Keratinocyte (primary cell): Measurements from ENCODE around the gene TMEM119. TPM values are rescaled to one million over a fixed set of nuclear protein-coding genes. Genes with fewer than 3 reads are reported as not detected.

Source experiments
- DNase-seq: peaks from one replicate; pipeline ENCODE4 v3.0.0-alpha.2; 2011; ENCODE audit warnings: low read depth, missing footprints, low spot score
- FAIRE-seq: peaks from 2 replicates; lab custom pipeline; 2011; peaks lifted over from hg19 to GRCh38; lab: Jason Lieb, UNC
- H2AFZ ChIP-seq: 2 replicates; pipeline ENCODE4 v1.6.0; 2012; ENCODE audit warnings: low read length, control low read depth, inconsistent platforms; ENCODE audit not compliant: control insufficient read depth
- H3K27ac ChIP-seq: 2 replicates; pipeline ENCODE4 v1.5.1; 2011; ENCODE audit warnings: low read length; ENCODE audit not compliant: control insufficient read depth, insufficient read depth
- H3K27me3 ChIP-seq: 3 replicates; pipeline ENCODE4 v1.6.0; 2011; ENCODE audit warnings: low read length; ENCODE audit not compliant: control insufficient read depth, insufficient read depth; ENCODE audit errors: extremely low read depth
- H3K36me3 ChIP-seq, 2 experiments: 2 replicates in 1 of 2; 3 replicates in 1 of 2; pipeline ENCODE4 v1.5.1; 2011; ENCODE audit warnings: low read length in 2 of 2, mild to moderate bottlenecking in 1 of 2; ENCODE audit not compliant: control insufficient read depth in 2 of 2, insufficient read depth in 2 of 2; ENCODE audit errors: extremely low read depth in 1 of 2
- H3K4me1 ChIP-seq: 3 replicates; pipeline ENCODE4 v1.5.1; 2011; ENCODE audit warnings: low read length; ENCODE audit not compliant: control insufficient read depth, insufficient read depth; ENCODE audit errors: extremely low read depth
- H3K4me2 ChIP-seq: 3 replicates; pipeline ENCODE4 v1.6.0; 2011; ENCODE audit warnings: low read depth, low read length; ENCODE audit not compliant: control insufficient read depth, insufficient read depth; ENCODE audit errors: extremely low read depth
- H3K4me3 ChIP-seq, 3 experiments: fragments of 200-600 bp in 1 of 3; sonication (generic) in 1 of 3; 2 replicates in 2 of 3; 3 replicates in 1 of 3; pipeline ENCODE4 v1.5.1; 2011 to 2016; ENCODE audit warnings: low read length in 3 of 3, mild to moderate bottlenecking in 3 of 3, control low read depth in 2 of 3, inconsistent platforms in 1 of 3, low read depth in 1 of 3, mixed read lengths in 1 of 3, mixed run types in 1 of 3, moderate library complexity in 1 of 3; ENCODE audit not compliant: control insufficient read depth in 2 of 3, insufficient read depth in 2 of 3; ENCODE audit errors: extremely low read depth in 1 of 3
- H3K79me2 ChIP-seq: 2 replicates; pipeline ENCODE4 v1.6.0; 2012; ENCODE audit warnings: low read length; ENCODE audit not compliant: control insufficient read depth, insufficient read depth
- H3K9ac ChIP-seq: 3 replicates; pipeline ENCODE4 v1.6.0; 2011; ENCODE audit warnings: low read length; ENCODE audit not compliant: control insufficient read depth, insufficient read depth; ENCODE audit errors: extremely low read depth
- H3K9me1 ChIP-seq: 3 replicates; pipeline ENCODE4 v1.6.0; 2011; ENCODE audit warnings: low read length; ENCODE audit not compliant: control insufficient read depth, insufficient read depth; ENCODE audit errors: extremely low read depth
- H3K9me3 ChIP-seq: 2 replicates; pipeline ENCODE4 v1.5.1; 2012; ENCODE audit warnings: low read depth, low read length; ENCODE audit not compliant: control insufficient read depth
- H4K20me1 ChIP-seq: 3 replicates; pipeline ENCODE4 v1.6.0; 2011; ENCODE audit warnings: low read length; ENCODE audit not compliant: control insufficient read depth, insufficient read depth; ENCODE audit errors: extremely low read depth
- EZH2 ChIP-seq: IDR thresholded peaks from one replicate; pipeline ENCODE4 v1.6.1; 2012; ENCODE audit warnings: inconsistent platforms, mild to moderate bottlenecking, low read length, moderate library complexity
- dilution Hi-C: fragments of 300-500 bp; cut with MboI; formaldehyde crosslinking; loops from one replicate; pipeline ENCODE4 v1.7.0; 2020; ENCODE audit warnings: low sequenced_read_pairs; ENCODE audit not compliant: extremely low pct_ligation_motif_present
- polyA plus RNA-seq, 5 experiments: library from polyadenylated mRNA; depleted of rRNA in 3 of 5; stranded (reverse) in 3 of 5; stranded (forward) in 1 of 5; unstranded in 1 of 5; fragments of >200 nt; gene quantifications; 1 replicate in 1 of 5; 2 replicates in 3 of 5; 3 replicates in 1 of 5; pipeline versions ENCODE4 v1.2.1 to v1.2.3, GENCODE V29; 2011 to 2012; ENCODE audit warnings: missing spikeins in 2 of 5, low read depth in 1 of 5, low replicate concordance in 1 of 5
- TF ChIP-seq, protein P1 (sequence below), 3 experiments: IDR thresholded peaks in 1 of 3; conservative IDR thresholded peaks in 1 of 3; optimal IDR thresholded peaks in 1 of 3; 2 replicates in 2 of 3; 3 replicates in 1 of 3; pipeline versions ENCODE3 to v1.5.1; 2011; ENCODE audit warnings: low read length in 3 of 3, mild to moderate bottlenecking in 3 of 3, moderate library complexity in 2 of 3, control low read depth in 1 of 3, inconsistent platforms in 1 of 3; ENCODE audit not compliant: insufficient read depth in 2 of 3; ENCODE audit errors: extremely low read depth in 1 of 3

The TMEM119 gene
- polyA plus RNA-seq, 1 donor (not counting 4 experiments of a cell fraction or from before 2014, with no cell fraction given), result not detected

DNA sequence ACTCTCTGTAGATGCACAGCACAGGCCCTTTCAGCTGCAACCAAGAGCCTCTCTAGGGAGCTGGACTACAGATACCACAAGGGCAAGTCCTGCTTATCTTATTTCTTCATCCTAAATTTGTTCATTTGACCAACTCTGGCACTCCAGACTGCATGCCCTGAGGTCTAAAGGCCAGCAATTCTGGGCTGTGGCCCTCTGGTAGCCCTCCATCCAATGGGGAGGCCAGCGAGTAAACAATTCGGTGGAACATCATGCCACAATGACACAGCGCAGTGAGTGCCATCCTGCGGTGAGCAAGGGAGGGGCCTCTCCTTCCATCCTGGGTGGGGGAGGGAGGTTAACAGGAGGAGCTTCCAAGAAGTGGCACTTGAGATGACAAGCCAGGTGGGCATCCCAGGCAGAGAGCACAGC, 36.5 kb upstream of the TMEM119 start:
- dilution Hi-C loops, result no loop called here
- no peaks in the 10 kb centered on the region for H3K79me2 ChIP-seq
- H3K9me3 ChIP-seq, result no peaks in the 10 kb centered on the region
- no peaks in the 10 kb centered on the region for H3K9me1 ChIP-seq
- peaks cover 4% of the 10 kb centered on the region for H3K27me3 ChIP-seq
- DNase-seq (no peak), FAIRE-seq (no peak)
- TF ChIP-seq, protein P1, sequence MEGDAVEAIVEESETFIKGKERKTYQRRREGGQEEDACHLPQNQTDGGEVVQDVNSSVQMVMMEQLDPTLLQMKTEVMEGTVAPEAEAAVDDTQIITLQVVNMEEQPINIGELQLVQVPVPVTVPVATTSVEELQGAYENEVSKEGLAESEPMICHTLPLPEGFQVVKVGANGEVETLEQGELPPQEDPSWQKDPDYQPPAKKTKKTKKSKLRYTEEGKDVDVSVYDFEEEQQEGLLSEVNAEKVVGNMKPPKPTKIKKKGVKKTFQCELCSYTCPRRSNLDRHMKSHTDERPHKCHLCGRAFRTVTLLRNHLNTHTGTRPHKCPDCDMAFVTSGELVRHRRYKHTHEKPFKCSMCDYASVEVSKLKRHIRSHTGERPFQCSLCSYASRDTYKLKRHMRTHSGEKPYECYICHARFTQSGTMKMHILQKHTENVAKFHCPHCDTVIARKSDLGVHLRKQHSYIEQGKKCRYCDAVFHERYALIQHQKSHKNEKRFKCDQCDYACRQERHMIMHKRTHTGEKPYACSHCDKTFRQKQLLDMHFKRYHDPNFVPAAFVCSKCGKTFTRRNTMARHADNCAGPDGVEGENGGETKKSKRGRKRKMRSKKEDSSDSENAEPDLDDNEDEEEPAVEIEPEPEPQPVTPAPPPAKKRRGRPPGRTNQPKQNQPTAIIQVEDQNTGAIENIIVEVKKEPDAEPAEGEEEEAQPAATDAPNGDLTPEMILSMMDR (optimal IDR thresholded peaks at IDR 0.05 in 1 of 3, IDR thresholded peaks at IDR 0.05 in 1 of 3, conservative IDR thresholded peaks at IDR 0.05 in 1 of 3; ENCODE audit: extremely low read depth in 1 of 3, insufficient read depth in 2 of 3, low read length in 3 of 3), result no peak
- no peak for TF ChIP-seq EZH2
- H2AFZ ChIP-seq, result no peak overlapping the region
- no peak overlapping the region for H3K27ac ChIP-seq
- H4K20me1 ChIP-seq, result no peaks in the 10 kb centered on the region
- no peak overlapping the region for H3K4me3 ChIP-seq
- H3K4me2 ChIP-seq, result no peak overlapping the region
- H3K4me1 ChIP-seq, result peaks cover 24% of the 10 kb centered on the region
- no peaks in the 10 kb centered on the region for H3K36me3 ChIP-seq
- H3K9ac ChIP-seq, result no peak overlapping the region

DNA sequence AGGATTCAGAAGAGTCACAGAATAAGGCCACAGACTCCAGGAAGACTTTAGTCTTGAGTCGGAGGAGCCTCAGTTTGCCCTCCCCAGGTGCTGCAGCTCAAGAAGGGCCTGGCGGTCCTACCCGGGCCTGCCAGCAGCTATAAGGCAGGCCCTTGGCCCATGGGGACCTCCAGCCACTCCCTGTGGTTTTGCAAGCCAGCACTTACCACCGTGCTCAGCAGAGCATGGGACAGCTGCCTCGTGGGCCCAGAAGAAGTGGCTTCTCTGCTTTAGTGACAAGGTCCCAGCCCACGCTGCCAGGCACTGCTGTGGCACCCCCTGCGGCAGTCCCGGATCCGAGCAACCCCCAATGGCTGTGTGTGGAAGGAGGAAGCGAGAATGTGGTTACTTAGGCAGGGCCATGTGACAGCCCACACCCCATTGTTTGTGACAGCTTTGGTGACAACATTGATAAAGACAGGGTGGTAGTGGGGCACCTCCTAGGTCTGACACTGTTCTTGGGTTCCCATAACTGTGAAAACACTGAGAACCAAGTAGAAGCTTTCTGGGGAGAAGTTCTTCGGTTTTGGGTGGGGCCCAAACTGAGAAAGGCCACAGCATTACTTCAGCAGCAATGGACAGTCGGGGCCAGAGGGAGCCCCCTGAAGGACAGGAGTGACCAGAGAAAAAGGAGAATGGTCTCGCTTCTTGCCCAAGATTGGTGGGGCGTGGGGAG, 35.8 kb upstream of the TMEM119 start, which contains the start of gene SELPLG:
Gene SELPLG (minus strand): TSS at position 361 of the 715 bp plus-strand sequence. CDS start 9,587 bp downstream, outside the sequence.
- Histone ChIP-seq H4K20me1 (no peaks in the 10 kb centered on the region), H3K4me1 (peaks cover 31% of the 10 kb centered on the region), H3K79me2 (no peaks in the 10 kb centered on the region), H3K27ac (no peak within 1 kb of the TSS), H3K4me2 (no peak within 1 kb of the TSS), H3K36me3 (no peaks in the 10 kb centered on the region), H2AFZ (no peak within 1 kb of the TSS), H3K9ac (no peak within 1 kb of the TSS), H3K27me3 (peaks cover 4% of the 10 kb centered on the region), H3K9me3 (no peaks in the 10 kb centered on the region), H3K9me1 (no peaks in the 10 kb centered on the region), H3K4me3 (no peak within 1 kb of the TSS)
- dilution Hi-C loops, result no loop called here
- FAIRE-seq (no peak), DNase-seq (no peak)
- TF ChIP-seq, protein P1 (optimal IDR thresholded peaks at IDR 0.05 in 1 of 3, IDR thresholded peaks at IDR 0.05 in 1 of 3, conservative IDR thresholded peaks at IDR 0.05 in 1 of 3; ENCODE audit: extremely low read depth in 1 of 3, insufficient read depth in 2 of 3, low read length in 3 of 3), result no peak
- TF ChIP-seq EZH2, result no peak
